ENCODE measurements around the gene DEXI.

Gene DEXI

DNA sequence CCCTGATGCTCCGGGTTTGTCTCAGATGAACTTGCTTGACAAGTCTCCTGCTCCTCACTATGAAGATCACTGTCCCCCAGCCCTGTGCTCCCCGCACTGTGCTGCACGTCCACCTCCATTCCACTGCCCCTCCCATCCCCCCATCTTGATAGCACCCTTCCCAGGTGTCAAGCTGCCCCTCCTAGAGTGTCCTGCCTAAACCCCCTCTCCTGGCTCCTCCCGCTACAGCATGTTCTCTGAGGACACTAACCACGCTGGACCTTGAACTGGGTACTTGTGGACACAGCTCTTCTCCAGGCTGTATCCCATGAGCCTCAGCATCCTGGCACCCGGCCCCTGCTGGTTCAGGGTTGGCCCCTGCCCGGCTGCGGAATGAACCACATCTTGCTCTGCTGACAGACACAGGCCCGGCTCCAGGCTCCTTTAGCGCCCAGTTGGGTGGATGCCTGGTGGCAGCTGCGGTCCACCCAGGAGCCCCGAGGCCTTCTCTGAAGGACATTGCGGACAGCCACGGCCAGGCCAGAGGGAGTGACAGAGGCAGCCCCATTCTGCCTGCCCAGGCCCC is 18.5 kb downstream of the DEXI start:
- DNase-seq = no peak

DNA sequence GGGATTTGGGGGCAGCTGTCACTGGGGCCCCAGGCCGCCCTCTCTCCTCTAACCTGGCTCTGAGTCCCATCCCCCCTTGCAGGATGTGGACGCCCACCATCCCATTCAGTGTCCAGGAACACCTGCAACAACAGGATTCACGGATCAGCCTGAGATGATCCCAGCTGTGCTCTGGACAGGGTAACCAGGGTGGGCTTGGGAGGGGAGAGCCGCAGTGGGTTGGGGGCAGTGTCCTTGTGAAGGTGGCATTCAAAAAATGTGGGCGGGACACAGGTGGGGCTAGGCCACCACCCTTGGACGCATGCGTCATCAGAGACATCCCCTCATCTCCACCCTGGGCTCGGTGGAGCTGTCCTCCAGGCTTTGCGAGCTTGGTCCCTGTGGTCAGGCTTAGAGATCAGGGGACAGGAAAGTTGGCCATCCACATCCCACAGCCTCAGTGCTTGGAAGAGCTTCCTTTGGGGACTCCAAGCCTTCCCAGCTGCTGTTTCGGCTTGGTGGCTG is 19.1 kb downstream of the DEXI start:
- no peak for DNase-seq

DNA sequence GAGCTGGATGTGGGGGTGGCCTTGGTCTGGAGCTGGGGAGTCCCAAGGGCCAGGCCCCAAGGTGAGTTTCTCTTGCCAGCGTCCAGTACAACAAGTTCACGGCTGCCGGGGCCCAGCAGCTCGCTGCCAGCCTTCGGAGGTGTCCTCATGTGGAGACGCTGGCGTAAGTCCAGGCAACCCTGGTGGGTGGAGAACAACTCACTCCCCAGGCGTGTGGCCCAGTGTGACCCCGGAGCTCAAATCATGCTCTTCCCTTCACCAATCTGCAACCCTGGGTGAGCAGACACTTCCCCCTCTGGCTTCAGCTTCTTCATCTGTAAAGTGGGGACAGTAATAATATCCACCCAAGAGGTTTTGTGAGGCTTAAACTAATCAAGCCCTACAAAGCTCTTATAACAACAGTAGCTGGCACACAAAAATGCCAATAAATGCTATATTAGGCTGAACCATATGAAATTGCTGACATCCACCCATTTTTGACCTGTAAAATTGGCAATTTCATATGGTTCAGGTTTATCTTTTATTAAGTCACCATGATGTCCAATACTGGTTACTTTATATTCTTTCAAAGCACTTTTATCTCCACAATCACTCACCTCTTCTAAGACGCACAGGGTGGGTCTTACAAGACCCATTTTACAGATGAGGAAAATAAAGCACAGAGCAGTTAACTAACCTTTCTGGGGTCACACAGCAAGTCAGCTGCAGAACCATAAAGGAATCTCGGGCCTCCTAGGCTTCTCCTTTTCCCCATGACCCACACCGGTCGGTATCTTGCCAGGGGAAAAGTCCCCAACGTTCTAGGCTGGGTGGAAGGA is 19.7 kb downstream of the DEXI start:
- no peak for DNase-seq

DNA sequence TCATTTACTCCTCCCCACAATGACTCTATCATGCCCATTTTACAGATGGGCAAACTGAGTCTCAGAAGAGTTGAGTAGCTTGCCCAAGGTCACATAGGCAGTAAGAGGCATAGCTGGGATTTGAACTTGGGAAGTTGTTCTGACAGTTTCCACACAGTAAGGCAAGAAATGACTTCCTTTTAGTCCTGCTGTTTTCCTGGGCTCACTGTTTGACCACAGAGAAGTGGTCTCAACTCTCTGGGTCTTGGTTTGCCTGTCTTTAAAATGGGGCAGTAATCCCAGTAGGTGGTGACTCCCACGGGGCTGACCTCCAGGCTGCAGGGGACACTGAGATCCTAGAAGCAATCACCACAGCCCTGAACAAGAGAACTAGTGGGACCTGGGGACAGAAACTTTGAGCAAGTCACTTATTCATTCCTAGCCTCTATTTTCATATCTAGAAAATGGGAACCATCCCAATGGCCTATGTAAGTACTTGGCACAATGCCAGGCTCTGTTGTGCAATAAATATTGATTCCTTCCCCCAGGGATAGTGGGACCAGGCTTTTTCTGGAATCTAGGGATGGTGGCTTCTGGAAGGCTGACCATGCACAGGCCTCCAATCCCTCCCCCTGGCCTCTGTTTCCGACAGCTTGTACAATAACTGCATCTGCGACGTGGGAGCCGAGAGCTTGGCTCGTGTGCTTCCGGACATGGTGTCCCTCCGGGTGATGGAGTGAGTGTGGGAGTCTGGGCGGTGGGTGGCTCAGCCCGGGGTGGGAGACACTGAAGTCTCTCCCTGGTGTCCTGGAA is 20.5 kb downstream of the DEXI start:
- no peak for DNase-seq

DNA sequence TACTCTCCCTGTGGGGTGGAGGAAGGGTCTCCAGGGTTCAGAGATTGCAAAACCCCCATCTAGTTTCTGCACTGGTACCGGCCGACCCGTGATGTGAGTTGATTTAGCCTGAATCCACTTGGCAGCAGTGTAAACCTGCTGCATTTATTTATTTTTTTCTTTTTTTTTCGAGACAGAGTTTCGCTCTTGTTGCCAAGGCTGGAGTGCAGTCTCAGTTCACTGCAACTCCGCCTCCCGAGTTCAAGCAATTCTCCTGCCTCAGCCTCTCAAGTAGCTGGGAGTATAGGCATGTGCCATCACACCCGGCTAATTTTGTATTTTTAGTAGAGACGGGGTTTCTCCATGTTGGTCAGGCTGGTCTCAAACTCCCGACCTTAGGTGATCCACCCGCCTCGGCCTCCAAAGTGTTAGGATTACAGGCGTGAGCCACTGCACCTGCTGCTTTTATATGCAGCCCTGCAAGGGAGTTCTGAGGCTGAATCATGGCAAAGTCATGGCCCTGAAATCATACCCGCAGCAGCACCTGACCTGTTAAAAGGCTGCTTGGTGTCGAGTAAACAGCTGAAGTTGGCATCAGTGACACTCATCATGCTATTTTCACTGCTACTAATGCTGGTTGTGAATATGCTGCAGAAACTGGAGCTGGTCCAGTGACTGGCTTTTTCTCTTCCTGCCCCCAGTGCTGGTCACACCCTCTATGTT is 21.4 kb downstream of the DEXI start:
- no peak for DNase-seq

DNA sequence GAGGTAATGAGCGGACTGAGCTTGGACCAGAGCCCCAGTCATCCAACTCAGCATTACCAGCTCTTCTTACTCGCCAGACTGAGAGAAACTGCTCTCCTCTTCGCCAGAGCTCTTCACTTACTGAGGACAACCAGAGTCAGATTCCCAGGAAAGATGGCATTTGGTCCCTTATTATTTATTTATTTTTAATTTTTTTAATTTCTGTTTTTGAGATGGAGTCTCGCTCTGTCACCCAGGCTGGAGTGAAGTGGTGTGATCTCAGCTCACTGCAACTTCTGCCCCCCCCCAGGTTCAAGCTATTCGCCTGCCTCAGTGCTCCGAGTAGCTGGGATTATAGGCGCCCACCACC is 23.3 kb downstream of the DEXI start:
- DNase-seq = no peak

DNA sequence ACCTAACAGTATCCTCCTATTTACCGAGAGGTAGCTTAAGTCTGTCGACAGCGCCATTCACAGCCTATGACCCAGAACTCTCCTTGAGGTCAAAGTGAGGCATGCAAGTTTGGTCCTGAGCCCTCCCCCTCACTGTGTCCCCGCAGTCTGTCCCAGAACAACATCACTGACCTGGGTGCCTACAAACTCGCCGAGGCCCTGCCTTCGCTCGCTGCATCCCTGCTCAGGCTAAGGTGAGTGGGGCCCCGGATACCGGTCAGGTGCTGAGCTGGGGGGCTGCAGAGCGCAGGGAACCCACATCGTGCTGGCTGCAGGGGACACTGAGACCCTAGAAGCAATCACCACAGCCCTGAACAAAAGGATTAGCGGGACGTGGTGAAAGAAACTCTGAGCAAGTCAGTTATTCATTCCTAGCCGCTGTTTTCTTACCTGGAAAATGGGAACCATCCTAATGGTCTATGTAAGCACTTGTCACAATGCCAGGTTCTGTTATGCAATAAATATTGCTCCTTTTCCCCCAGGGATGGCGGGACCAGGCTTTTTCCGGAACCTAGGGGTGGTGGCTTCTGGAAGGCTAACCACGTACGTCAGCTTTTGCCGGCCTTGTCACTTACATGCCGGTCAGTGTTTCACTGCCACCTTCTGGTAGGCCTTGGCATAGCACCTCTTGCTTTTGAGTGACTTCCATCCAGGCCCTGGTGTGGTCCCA is 23.8 kb downstream of the DEXI start:
- DNase-seq = peak; percentile 22

DNA sequence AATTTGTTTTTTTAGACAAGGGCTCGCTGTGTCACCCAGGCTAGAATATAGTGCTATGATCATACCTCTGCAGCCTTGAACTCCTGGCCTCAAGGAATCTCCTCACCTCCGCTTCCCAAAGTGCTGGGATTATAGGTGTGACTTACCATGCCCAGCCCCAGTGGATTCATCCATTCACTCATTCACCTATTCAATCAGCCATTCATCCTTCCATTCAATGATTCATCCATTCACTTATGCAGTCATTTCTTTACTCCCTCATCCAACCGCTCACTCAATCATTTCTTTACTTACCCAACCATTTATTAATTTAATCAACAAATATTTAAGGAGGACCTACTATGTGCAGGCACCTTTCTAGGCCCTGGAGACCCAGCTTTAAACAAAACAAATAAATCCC is 25.7 kb downstream of the DEXI start:
- DNase-seq = no peak

DNA sequence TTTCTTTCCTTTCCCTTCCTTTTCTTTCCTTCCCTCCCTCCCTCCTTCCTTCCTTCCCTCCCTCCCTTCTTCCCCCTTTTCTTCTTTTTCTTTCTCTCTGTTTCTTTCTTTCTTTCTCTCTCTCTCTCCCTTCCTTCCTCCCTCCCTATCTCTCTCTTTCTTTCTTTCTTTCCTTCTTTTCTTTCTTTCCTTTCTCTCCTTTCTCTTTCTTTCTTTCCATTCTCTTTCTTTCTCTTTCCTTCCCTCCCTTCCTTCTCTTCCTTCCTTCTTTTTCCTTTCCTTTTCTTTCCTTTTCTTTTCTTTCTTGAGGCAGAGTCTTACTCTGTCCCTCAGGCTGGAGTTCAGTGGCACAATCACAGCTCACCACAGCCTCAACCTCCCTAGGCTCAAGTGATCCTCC is 31.0 kb downstream of the DEXI start:
- no peak for DNase-seq

DNA sequence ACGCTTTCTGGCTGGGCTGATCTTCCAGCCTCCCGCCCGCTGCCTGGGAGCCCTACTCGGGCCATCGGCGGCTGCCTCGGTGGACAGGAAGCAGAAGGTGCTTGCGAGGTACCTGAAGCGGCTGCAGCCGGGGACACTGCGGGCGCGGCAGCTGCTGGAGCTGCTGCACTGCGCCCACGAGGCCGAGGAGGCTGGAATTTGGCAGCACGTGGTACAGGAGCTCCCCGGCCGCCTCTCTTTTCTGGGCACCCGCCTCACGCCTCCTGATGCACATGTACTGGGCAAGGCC is 34.6 kb downstream of the DEXI start:
- no peak for DNase-seq

DNA sequence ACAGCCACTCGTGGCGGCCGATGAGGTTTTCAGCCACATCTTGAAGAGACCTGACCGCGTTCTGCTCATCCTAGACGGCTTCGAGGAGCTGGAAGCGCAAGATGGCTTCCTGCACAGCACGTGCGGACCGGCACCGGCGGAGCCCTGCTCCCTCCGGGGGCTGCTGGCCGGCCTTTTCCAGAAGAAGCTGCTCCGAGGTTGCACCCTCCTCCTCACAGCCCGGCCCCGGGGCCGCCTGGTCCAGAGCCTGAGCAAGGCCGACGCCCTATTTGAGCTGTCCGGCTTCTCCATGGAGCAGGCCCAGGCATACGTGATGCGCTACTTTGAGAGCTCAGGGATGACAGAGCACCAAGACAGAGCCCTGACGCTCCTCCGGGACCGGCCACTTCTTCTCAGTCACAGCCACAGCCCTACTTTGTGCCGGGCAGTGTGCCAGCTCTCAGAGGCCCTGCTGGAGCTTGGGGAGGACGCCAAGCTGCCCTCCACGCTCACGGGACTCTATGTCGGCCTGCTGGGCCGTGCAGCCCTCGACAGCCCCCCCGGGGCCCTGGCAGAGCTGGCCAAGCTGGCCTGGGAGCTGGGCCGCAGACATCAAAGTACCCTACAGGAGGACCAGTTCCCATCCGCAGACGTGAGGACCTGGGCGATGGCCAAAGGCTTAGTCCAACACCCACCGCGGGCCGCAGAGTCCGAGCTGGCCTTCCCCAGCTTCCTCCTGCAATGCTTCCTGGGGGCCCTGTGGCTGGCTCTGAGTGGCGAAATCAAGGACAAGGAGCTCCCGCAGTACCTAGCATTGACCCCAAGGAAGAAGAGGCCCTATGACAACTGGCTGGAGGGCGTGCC is 35.1 kb downstream of the DEXI start:
- DNase-seq = no peak

DNA sequence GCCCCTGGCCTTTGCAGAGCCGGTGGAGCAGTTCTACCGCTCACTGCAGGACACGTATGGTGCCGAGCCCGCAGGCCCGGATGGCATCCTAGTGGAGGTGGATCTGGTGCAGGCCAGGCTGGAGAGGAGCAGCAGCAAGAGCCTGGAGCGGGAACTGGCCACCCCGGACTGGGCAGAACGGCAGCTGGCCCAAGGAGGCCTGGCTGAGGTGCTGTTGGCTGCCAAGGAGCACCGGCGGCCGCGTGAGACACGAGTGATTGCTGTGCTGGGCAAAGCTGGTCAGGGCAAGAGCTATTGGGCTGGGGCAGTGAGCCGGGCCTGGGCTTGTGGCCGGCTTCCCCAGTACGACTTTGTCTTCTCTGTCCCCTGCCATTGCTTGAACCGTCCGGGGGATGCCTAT is 35.8 kb downstream of the DEXI start:
- DNase-seq = no peak

DNA sequence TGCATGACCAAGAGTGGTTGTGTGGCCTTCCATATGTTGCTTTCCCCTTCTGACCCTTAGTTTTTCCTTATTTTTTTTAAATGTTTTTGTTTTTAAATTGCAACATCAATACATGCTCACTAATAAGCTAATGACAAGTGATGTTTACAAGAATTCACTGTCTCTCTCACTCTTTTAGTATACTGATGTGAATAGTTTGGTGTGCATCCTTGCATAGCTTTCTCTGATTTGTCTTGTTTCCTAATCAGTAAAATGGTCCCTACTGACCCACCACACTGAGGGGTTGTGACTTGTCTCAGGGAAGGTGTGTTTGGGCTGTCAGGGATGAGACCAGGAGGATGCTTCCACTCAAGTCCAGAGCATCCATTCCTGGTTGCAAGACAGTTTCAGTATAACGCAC is 39.3 kb downstream of the DEXI start:
- DNase-seq = no peak

DNA sequence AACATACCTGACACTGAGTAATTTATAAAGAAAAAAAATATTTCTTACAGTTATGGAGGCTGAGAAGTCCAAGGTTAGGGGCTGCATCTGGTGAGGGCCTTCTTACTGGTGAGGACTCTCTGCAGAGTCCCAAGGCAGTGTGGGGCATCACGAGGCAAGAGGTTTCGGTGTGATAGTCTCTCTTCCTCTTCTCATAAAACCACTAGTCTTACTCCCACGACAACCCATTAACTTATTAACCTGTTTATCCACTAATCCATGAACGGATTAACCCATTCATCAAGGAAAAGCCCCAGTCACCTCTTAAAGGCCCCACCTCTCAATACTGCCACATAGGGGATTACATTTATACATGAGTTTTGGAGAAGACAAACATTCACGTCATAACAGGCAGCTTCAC is 45.1 kb downstream of the DEXI start:
- DNase-seq = peak; percentile 4

DNA sequence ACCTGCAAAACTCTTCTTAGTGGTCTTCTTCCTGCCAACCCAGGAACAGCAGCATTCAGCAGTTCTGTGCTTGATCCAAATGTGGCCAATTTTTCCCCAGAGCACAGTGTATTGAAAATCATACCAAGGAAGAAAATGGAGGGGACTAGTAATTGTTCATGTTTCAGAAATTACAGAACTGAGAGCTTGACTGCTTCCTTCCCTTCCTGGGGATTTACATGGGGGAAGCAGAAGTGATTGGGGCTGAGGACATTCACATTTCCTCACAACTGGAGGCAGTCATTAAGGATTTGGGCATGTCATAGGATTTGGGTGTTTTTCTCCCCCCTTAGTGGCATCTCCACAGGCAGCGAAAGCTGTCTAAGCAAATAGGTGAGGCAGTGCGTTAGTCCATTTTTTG is 45.5 kb downstream of the DEXI start:
- DNase-seq = no peak

DNA sequence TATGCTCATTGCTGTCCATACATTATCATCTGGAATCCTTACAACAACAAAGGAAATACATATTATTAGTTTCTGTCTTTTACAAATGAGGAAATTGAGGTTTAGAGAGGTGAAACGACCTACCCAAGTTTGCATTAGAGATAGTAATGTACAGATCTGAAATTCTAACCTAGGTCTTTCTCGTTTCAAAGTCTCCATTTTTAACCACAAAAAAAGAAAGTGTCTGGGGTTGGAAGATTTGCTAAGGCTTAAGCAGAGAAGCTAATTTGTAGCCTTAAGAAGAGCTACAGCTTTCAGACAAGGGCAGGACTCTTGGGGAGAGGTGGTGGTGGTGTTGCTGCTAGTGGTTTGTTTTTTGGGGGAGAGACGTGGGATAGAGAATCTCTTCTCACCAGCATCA is 46.1 kb downstream of the DEXI start:
- DNase-seq = no peak

DNA sequence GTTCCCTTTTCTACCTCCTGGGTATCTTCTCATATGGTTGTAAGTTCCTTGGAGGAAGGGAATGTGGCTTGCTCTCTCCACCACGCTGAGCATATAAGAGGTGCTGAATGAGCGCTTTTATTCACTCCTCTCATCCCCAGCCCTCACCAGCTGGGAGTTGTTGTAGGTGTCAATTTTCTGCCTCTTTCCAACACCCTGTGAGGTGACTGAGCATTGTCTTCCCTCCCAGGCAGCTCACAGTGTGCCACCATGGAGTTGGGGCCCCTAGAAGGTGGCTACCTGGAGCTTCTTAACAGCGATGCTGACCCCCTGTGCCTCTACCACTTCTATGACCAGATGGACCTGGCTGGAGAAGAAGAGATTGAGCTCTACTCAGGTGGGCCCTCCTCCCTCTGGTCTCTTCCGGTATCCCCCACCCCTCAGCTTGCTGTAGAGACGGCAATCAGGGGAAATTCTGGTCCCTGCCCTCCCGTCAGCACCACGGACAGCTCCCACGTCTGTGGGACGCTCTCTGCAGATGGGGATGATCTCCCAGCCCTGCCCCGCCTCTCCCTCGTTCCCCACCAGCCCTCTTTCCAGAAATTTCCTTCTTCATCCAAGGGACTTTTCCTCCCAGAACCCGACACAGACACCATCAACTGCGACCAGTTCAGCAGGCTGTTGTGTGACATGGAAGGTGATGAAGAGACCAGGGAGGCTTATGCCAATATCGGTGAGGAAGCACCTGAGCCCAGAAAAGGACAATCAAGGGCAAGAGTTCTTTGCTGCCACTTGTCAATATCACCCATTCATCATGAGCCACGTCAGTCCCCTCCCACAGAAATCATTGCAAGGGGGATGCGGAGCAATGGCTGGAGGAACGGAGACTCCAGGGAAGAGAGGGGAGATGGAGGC is 47.0 kb downstream of the DEXI start:
- no peak for DNase-seq

DNA sequence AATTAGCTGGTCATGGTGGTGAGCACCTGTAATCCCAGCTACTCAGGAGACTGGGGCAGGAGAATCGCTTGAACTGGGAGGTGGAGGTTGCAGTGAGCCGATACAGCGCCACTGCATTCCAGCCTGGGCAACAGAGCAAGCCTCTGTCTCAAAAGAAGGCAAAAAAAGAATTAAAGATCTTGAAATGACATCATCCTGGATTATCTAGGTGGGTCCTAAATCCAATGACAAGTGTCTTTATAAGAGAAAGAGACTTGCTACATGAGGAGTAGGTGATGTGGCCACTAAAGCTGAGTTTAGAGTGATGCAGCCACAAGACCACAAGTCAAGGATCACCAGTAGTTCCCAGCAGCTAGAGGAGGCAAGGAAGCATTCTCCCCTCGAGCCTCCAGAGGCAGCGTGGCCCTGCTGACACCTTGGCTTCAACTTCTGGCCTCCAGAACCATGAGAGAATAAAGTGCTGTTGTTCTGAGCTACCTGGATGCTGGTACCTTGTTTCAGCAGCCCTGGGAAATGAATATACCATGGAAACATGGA is 49.4 kb downstream of the DEXI start:
- no peak for DNase-seq

DNA sequence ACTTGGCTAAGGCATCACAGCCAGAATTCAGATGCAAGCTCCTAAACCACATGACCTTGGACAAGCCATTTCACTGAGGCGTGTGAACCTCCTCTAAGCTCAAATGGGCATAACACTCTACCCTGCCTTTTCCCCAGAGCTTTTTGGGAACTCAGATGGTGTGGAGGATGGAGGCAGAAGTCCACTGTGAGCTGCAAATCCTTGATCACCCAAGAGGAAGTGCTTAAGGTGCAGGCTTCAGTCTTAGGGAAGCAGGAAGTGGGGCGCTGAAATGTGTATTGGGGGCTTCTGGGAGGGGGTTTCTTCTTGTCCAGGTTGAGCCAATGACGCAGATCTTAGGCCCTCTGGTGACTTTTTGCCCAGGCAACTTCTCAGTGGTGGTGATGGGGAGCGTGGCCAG is 52.4 kb downstream of the DEXI start:
- DNase-seq = no peak

DNA sequence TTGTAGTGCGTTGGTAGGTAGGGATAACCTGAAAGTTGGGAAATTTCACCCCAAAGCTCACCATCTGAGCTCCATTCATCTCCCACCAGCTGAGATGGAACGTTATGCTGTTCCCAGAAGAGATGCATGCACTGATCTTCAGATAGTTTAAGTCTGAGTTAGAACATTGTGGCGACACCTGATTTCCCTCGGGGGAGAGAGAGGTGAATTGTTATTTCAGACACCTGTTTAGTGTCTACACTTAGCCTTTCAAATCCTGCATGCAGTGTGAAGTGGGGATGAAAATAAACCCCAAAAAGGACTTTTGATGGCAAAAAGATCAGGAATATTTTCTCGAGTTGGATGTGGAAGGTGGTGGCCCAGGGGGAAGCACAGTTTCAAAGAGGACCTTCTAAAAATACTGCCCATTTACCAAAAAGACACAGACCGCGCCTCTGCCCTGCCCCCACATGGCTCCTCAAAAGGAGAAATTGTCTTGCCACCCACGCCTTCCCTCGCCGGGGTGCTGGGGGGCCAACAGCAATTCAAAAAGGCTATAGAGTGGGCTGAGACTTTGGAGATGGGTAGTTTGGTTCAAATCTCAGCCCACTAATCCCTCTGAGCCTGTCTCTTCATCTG is 53.8 kb downstream of the DEXI start:
- no peak for DNase-seq
